ENCODE data around the gene KCNH8. TPM values are rescaled to one million over a fixed set of nuclear protein-coding genes. Genes with fewer than 3 reads are reported as not detected.

Gene KCNH8
- total and polyA plus RNA-seq, 2 of the 4 experiments (the other 2 are of a cell fraction): not detected

- no peak overlapping the region for H4K8ac ChIP-seq (ENCODE audit: low read depth in 2 of 2, low read length in 2 of 2)
- H2AK9ac ChIP-seq (replicated peaks; ENCODE audit: low read depth, low read length, poor library complexity): no peak overlapping the region
- no peak overlapping the region for H3K56ac ChIP-seq (ENCODE audit: extremely low read depth, insufficient read depth, low read length)
- WGBS, 2 experiments (ENCODE audit: extremely low coverage in 2 of 2, insufficient read length in 1 of 2): no CpG with 5 or more reads among the region's 4 CpGs
- no peak overlapping the region for H2BK120ac ChIP-seq (ENCODE audit: low read depth, low read length)
- H2AK5ac ChIP-seq (ENCODE audit: low read depth, low read length): no peak overlapping the region
- dilution Hi-C loops (cut with HindIII; ENCODE audit: low sequenced_read_pairs, unreplicated experiment): no loop called here
- no peak overlapping the region for H3K18ac ChIP-seq (ENCODE audit: low read depth, low read length)
- no peaks in the 10 kb centered on the region for H3K27me3 ChIP-seq (ENCODE audit: control insufficient read depth, insufficient read depth, low read length)
- no peaks in the 10 kb centered on the region for H3K9me1 ChIP-seq (ENCODE audit: insufficient read depth, low read length)
- intact Hi-C loops (cut with micrococcal nuclease): no loop called here
- H2BK5ac ChIP-seq (ENCODE audit: low read depth, low read length, poor library complexity, severe bottlenecking): no peak overlapping the region
- no peak overlapping the region for H2BK20ac ChIP-seq (ENCODE audit: low read depth, low read length)
- no peak overlapping the region for H3K9ac ChIP-seq (ENCODE audit: low read depth, low read length)
- H4K20me1 ChIP-seq (ENCODE audit: insufficient read depth, low read length): no peaks in the 10 kb centered on the region
- peaks cover 11% of the 10 kb centered on the region for H3K9me3 ChIP-seq (ENCODE audit: control insufficient read depth, insufficient read depth, low read length)
- in situ Hi-C loops (cut with MboI; ENCODE audit: low sequenced_read_pairs): no loop called here
- H3K4me3 ChIP-seq (ENCODE audit: insufficient read depth, low read depth, low read length): no peak overlapping the region
- ChIA-PET CTCF (no interaction called here), POLR2A (ENCODE audit: unreplicated experiment) (no interaction called here)
- no TSS peak for BruUV-seq (replicated peaks)
- no peaks in the 10 kb centered on the region for H3K36me3 ChIP-seq (ENCODE audit: control insufficient read depth, insufficient read depth, low read length)
- TF ChIP-seq BHLHE40 (IDR thresholded peaks at IDR 0.05; ENCODE audit: low read depth, low read length) (no peak), MAZ (IDR thresholded peaks at IDR 0.05; ENCODE audit: borderline replicate concordance, low read depth, low read length) (no peak), FOS (IDR thresholded peaks at IDR 0.05; ENCODE audit: low read depth, low read length) (no peak)
- no peak overlapping the region for H3K14ac ChIP-seq (replicated peaks; ENCODE audit: low read depth, low read length)
- H2BK15ac ChIP-seq (ENCODE audit: low read depth, low read length): no peak overlapping the region
- no peak overlapping the region for H2AFZ ChIP-seq (replicated peaks; ENCODE audit: low read length, poor library complexity)
- H3K27ac ChIP-seq (ENCODE audit: insufficient read depth, low read length): no peak overlapping the region
- no peak overlapping the region for H3K4ac ChIP-seq (ENCODE audit: low read depth, low read length)
- ATAC-seq (ENCODE audit: low read depth) (no peak), DNase-seq (no peak)
- no peaks in the 10 kb centered on the region for H3K79me1 ChIP-seq (ENCODE audit: low read depth in 1 of 2, low read length in 2 of 2)
- H3K23ac ChIP-seq (ENCODE audit: low read depth, low read length): no peak overlapping the region
- H4K91ac ChIP-seq (ENCODE audit: insufficient read depth, low read depth, low read length): no peak overlapping the region
- H4K5ac ChIP-seq (ENCODE audit: low read depth, low read length): no peak overlapping the region
- no peaks in the 10 kb centered on the region for H3K4me1 ChIP-seq (ENCODE audit: control insufficient read depth, insufficient read depth, low read length)
- H3K4me2 ChIP-seq (ENCODE audit: low read depth, low read length): no peak overlapping the region
These were observed 118.7 kb downstream of the KCNH8 start for GRCh38 chr3:19267040-19267439.
